Heart left ventricle (tissue), 13 donors: ENCODE data around the gene OSBPL7.

Experiments used
- POLR2A ChIP-seq, 2 donors: fragments of 450-650 bp; IDR thresholded peaks; one replicate each; pipeline ENCODE4 v1.6.1; 2017; ENCODE audit warnings: antibody characterized with exemption in 2 of 2, mild to moderate bottlenecking in 2 of 2, moderate library complexity in 2 of 2
- TF ChIP-seq, protein P1 (sequence below), 12 donors: fragments of 200-600 bp; sonication (generic) in 4 of 12; IDR thresholded peaks; one replicate each; pipeline versions ENCODE4 v1.5.0 to v1.8.0; 2018 to 2022; ENCODE audit warnings: antibody characterized with exemption in 12 of 12, mild to moderate bottlenecking in 5 of 12
- donor health status: ischemic (EF 13 %, LVEDD 7.1; RV severe dilation, severe dysfunction).
- donor health status: DM: no; HTN: yes; CAD: no.
- donor health status: DM: no; HTN: no; CAD: no.
- donor health status: ischemic (EF 25% LVEDD 6.9; RV normal size, moderate dysfunction).
- donor health status: ischemic (EF 25% LVEDD 5.7; RV mildly dilated, moderate dysfunction).
- donor health status: ischemic (EF 35%, LVEDD 5.7; RV mildly dilated, moderate dysfunction).
- donor health status: nonischemic (EF 11% LVEDD 7.7; RV severe dilation, severe dysfunction).
- donor health status: DM: yes; HTN: yes; CAD: no.
- donor health status: PGD.
- donor health status: ischemic (EF 29% LVEDD 5.4; RV normal size, mild dysfunction).
- donor health status: nonischemic (EF 23%, LVEDD 6.1; RV moderate dilation, normal function).

DNA sequence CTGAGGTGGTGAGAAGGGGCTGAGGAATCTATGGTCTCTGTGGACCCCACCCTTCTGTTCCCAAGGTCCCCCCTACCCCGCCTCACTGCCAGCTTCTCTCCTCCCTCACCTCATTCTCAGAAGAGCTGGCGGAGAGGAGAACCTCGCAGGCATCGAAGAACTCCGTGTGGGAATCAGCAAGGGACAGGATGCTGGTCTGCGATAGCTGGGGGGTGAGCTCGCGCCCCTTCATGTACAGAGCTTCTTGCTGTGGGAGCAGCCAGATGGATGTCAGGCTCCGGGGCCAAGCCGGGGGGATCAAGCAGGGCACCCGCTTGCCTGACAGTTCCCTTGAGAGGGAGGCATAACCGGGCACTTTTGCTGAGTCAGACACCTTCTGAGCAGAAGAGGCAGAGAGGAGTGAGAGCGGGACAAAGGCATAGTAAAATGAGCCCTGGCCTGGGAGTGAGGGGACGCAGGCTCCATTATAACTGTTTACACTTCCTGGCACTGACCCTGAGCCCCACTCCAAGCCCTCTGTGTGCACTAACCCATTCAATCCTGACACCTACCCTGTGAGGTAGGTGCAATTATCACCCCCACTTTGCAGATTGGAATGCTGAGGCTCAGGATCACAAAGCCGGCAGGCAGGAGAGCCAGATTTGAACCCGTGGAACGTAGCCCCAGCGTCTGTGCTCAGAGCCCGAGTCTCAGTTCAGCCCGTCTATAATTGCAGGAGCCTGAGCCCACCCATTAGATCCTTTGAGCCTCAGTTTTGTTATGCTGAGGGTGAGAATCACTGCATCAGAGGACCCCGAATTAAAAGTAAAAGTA lies 6.3 kb downstream of the OSBPL7 start:
- TF ChIP-seq, protein P1, sequence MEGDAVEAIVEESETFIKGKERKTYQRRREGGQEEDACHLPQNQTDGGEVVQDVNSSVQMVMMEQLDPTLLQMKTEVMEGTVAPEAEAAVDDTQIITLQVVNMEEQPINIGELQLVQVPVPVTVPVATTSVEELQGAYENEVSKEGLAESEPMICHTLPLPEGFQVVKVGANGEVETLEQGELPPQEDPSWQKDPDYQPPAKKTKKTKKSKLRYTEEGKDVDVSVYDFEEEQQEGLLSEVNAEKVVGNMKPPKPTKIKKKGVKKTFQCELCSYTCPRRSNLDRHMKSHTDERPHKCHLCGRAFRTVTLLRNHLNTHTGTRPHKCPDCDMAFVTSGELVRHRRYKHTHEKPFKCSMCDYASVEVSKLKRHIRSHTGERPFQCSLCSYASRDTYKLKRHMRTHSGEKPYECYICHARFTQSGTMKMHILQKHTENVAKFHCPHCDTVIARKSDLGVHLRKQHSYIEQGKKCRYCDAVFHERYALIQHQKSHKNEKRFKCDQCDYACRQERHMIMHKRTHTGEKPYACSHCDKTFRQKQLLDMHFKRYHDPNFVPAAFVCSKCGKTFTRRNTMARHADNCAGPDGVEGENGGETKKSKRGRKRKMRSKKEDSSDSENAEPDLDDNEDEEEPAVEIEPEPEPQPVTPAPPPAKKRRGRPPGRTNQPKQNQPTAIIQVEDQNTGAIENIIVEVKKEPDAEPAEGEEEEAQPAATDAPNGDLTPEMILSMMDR (IDR thresholded peaks at IDR 0.05): no peak
- no peak for TF ChIP-seq POLR2A (IDR thresholded peaks at IDR 0.05)
